ENCODE data around the gene IRF2BP2.
A peak's percentile ranks its signal among the peaks of the same experiment; 100 is the strongest.

Gene IRF2BP2

DNA sequence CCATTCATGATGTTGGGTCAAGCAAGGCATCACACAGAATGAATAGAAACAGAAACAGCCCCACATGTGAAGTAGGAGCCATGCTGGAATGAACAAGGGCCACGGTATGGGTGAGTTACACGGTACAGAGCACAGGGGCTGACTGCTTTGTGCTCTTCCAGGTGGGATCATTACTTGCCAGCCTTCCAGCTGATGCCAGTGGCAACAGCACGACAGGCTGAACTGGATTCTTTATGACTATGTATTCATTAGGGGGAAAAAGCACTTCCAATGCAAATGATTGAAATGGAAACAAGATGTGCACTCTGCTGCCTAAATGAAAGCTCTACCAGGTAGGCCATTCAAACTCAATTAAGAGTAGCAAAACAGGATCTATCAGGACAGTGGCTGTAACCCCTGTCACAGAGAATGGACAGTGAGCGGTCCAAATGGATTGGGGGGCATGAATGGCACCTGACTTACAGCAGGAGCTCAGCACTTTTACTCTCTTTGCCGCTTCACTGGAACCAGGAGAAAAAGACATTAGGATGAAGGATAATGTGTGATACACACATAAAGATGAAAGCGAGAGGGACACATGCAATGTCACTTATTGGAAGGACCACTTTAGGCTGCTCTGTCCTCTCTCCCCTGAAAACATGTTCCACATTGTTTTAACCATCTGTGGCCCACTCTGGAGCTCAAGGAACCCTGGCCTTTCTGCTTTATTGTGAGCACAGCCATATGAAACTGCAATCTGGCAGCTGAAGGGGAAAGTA lies 23.4 kb upstream of the IRF2BP2 start:
- no peak for DNase-seq

DNA sequence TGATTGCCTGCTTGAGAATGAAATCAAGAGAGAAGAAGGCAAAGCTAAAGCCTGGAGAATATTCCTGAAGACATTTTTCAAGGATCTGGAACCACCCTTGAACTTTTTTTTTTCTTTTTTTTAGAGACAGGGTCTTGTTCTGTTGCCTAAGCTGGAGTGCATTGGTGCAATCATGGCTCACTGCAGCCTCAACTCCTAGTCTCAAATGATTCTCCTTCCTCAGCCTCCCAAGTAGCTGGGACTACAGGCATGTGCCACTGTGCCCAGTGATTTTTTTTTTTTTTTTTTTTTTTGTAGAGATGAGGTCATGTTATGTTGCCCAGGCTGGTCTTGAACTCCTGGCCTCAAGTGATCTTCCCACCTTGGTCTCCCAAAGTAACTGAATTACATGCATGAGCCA lies 22.2 kb upstream of the IRF2BP2 start:
- DNase-seq = no peak

DNA sequence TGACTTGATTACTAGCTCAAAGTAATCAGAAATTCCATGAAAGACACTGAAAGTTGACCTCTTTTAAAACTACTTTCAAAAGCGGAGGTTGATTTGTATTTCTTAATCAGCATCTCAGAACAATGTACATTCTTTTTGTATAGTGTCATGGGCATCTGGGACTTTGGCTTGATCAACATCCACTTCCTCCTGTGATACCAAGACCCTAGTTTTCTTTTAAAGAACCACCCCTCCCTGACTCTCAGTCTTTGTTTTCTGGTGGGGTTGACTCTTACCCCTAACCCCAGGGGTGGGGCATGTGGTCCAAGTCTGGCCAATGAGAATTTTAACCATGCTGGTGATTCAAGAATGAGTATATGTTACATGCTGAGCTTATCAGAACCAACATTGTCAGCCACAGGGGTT lies 21.7 kb upstream of the IRF2BP2 start:
- DNase-seq = no peak

DNA sequence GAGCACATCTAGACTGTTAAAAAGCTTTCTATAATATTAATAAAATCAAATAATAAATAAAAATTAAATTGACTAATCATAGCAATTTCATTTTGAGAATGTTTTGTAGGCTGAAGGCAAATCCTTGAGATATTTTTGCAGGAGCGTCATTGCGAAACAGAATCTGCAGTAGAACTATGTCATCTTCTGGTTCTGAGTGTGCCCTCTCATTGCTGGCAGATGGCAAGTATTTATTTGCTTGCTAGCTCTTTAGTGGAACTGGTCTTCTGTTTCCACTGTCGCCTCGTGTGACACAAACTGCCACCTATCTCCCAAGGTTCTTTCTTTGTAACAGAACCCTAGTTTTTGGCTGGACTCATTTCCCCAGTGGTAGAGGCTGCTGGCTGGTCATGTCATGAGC lies 19.0 kb upstream of the IRF2BP2 start:
- no peak for DNase-seq

DNA sequence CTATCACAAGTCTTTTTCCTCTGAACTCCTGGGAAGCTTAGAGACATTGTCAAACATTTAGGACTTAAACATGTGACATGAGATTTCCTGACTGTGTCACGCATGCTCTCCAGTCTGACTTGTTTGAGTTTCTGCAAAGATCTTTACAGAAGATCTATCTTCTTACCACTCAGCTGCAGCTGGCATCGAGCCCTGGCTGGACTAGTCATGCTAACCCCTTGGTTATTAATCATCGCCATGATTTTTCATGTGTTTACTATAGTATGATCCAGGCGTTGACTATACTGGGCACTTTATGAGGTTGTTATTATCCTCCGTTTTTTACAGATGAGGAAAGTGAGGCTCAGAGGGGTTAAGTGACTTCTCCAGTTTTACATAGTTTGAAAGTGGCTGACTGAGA lies 18.1 kb upstream of the IRF2BP2 start:
- no peak for DNase-seq

DNA sequence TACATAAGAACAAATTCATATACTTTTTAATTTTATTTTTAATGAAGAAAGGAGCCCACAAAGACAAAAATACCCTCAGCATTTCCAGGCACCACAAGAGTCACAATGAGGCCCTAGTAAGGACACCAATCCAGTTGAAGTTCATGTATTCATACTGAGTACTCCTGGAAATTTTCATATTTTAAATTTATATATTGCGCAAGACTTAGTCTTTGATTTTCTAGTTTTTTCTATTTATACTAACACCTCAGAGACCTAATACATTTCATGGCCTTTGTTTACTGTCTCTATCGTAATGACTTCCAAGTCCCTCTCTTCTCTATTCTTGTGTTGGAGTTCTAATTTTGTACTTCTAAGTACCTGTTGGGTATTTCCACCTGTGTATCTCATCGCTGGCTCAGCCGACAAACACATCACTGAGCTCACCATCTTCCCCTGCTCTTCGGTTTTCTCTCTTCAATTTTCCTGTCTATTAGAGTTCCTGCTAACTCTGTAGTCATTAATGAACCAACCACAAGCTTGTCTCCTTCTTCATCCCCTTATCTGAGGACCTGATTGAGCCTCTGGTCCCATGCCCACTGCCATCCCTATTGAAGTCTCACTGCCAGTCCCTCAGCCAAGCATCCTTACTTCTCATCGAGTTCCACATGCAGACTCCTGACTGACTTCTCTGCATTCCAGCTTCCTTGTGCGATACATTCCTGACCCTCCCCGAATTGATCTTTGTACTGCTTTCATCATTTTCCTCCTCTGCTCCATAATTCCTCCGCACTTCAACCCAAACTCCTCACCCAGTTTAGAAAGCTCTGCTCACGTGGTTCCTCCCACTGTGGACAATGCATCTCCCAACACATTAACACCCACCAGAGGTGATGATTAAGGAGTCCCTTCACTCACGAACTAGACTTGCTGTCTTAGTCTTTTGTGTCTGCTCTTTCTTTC lies 17.3 kb upstream of the IRF2BP2 start:
- DNase-seq = no peak

DNA sequence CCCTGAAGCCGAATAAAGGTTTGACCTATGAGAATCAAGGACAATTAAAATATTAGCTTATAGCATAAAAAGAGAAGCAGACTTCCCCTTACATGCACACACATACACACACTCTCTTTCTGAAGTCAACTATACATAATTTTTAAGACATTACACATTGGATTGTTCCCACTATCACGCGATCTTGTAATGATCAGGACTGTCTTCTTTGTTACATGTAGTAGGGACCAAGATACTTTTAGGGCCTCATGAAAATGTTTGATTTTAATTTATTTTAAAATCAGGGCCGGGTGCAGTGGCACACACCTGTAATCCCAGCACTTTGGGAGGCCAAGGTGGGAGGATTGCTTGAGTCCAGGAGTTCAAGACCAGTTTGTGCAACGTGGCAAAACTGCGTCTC lies 16.4 kb upstream of the IRF2BP2 start:
- DNase-seq = no peak

DNA sequence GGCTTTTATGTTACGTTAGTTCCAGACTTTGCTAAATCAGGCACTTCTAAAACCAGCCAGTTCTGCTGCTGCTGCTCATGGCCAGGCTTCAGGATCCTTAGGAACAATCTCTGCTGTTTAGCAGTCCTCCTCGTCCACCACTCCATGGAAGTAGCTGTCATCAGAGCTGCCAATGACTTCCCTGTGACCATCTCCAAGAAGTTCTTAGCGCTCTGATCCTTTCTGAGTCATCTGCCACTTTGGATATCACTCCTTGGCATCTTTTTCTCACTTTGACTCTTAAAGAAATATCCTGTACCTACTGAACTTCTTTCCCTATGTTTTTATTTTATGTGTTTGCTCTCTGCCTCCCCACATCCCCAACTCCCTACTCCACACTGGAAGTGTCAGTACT lies 14.7 kb upstream of the IRF2BP2 start:
- DNase-seq = no peak

DNA sequence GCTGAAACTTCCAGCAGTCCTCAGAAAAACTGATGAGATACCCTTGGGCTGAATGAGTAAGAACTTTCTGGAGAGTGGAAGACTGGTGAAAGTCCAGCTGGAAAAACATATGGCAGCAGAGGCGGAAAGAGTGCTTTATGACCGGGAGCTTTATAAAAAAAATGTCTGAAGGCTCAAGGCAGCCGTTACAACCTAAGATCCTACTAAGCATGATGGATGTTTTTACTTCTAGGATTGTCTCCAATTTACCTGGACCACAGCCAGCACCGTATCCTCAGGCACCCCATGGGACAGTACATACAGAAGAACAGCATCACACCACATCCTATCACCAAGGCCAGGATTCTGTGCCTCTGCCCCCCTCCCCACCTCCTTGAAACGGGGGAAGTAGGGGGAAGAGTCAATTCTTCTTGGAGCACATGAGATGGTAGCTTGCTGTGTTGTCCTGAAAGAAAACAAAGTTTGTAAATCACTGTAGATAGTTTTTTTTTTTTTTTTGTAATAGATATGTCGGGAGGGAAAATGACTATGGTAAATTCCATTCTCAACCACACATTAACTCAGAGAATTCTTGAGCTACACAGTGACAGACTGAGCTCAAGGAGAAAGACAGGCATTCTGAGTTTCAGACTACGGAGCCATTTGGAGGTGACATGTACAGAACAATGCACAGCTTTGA lies 11.8 kb upstream of the IRF2BP2 start:
- no peak for DNase-seq

DNA sequence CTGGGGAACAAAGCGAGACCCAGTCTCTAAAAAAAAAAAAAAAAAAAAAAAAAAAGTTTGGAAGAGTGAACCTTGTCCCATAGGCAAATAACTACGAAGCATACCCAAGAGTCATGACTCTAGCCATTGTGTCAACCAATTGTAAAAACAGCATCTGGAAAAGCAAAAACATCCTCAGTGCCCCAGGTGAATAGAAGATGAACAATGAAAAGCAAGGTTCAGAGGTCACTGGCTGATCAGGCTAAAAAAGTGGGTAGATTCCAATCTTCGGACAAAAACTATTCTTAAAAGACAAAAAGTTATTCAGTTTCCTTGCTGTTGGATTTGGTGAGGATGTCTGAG lies 11.1 kb upstream of the IRF2BP2 start:
- no peak for DNase-seq

DNA sequence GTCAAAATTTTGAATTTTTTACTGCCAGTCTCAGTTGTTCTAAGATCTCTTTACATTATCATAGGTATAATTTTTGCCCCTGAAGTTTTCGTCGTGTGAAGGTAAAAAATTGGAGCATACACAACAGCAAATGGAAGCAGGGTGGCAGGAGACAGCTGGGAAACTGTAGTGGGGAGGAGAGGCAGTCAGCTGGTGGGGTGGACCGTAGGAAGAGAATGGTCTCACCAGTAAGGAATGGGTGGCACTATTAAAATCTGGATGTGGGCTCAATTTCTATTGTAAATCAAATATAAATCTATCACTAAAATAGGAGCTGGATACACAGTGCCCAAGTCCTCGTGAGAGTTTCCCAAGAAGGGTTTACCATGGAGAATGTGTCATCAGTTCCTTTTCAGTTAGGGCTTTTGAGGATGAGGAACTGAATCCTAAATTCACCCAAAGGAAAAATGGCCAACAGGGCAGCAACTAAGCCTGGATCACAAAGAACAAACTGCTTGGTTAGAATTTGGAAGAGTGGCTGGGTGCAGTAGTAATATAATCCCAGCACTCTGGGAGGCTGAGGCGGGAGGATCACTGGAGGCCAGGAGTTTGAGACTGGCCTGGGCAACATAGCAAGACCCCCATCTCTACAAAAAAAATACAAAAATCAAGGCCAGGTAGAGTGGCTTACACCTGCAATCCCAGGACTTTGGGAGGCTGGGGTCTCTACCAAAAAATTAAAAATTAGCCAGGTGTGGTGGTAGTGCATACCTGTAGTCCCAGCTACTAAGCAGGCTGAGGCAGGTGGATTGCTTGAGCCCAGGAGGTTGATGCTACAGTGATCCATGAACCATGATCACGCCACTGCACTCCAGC lies 10.5 kb upstream of the IRF2BP2 start:
- peak; percentile 66 for DNase-seq

DNA sequence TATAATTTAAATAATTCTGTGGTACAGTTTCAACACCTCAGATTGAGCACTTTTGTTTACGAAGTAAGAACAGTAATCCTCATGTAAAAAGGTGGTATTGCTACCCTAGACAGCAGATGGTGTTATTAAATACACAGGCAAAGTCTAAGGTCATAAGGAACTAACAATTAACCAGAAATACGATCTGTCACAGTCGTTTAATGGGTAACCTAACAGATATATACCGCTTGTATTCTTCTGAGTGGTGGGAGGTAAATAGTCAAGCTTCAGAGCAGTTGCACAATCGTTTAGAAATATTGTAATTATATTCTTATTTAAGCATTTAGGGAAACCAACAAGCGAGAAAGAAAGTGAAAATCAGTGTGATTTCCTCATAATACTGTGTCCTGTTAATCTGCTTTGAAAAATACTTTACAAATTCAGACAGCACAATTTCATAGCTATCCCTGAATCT lies 9.8 kb upstream of the IRF2BP2 start:
- peak; percentile 76 for DNase-seq

DNA sequence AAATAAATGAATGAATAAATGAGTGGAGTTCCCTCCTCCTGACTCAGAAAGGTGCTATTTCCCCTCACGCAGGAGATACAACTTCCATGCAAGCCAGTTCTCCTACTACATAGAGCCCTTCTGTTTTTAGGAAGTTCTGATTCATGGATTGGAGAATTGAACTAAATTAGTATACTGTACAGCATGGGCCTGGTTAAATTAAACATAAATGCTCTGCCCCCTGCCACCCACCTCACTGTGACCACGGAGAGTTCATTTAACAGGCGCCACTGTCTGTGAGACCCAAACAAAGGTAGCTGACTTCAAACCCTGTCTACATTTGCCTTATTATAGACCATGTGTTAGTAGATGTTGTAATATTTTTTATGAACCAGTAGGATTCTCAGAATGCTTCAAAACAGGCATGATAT lies 9.1 kb upstream of the IRF2BP2 start:
- DNase-seq = no peak

DNA sequence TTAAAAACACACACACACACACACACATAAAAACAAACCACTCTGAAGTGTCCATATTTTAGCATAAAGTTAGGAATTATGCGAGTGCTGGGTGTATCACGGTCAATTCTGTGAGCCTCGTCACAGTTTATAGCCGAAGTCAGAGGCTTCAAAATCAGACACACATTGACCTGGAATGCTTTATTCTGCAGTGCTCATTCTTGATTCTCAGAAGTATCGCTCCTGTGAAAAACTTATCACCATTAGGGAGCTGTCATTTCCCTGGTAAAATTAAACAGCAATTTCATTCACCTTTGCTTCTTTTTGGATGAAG lies 8.7 kb upstream of the IRF2BP2 start:
- DNase-seq = no peak

DNA sequence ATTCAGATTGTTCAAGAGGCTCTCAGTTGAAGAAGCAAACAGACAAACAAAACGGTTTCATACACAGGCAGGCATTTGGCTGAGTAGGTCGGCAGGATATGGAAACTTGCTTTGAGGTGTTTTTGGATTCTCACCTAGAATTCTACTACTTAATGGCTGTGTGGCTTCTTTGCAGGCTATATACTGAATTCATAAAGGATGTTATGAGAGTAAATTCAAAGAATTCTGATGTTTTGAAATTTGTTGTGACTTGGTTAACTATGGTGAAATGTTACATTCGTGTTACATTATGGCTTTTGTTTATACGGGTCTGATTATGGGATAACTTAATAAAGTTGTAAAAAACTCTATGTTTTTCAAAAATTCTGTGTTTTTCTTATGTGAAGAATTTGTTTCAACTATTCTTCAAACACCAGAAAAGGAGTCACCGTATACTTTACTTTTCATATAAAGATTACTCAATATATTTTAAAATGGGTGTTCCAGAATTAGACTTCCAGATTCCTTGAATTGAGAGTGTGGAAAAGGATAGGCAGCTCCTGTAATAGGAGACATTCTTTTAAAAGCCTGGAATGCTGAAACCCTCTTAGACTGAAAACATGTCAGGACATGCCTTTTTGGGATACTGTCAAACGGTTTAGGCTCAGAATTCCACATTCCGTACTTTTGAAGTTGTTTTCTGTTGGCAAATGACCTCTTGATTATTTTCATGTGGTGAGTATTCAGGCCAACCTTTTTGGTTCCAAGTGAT lies 8.2 kb upstream of the IRF2BP2 start:
- no peak for DNase-seq

DNA sequence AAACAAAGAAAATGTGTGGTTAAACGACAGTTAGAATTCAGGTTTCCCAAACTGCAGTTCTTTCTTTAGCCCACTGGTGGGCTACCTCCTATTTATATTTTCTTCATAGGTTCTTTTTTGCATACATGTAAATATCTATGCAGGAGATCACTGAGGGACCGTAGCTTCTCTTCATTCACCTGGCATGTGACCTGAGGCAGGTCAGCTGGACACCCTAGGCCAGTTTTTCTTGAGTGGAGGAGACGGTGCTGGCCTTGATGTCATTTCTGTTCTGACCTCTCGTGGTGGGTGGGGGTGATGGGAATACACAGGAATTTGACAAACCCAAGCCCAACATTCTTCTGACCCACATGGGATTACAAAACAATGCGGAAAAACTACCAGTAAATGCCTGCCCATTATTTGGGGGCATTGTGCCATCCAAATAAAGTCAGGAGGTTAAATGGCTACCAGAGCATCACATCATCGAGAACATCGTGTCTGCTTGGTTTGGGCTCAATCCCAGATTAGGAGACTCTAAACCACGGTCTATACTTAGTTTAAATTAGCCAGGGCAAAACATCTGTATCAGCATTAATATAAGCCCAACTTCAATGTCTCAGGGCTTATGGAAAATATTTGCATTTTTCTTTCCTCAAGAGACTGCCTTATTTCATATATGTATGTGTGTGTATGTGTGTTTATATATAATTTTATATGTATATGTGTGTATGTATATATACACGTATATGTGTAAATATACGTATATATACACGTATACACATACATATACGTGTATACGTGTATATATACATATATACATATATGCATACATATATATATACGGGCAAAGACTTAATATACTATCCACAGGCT lies 7.4 kb upstream of the IRF2BP2 start:
- no peak for DNase-seq

DNA sequence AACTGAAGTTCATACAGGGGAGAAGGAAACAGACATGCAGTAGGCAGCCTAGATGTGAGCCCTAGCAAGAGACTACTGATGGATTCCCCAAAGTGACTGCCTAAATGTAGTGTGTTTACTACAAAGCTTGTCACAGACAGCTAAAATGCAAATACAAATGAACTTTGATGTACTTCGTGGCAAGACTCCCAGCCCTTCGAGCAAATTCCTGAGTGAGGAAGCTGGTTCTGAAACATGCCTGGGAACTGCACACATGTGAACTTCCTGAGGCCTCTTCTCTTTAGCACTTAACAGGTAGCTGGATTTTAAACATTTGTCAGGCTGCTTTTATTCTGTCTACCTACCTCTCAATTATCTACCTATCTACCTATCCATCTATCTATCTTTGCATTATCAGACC lies 6.7 kb upstream of the IRF2BP2 start:
- no peak for DNase-seq

DNA sequence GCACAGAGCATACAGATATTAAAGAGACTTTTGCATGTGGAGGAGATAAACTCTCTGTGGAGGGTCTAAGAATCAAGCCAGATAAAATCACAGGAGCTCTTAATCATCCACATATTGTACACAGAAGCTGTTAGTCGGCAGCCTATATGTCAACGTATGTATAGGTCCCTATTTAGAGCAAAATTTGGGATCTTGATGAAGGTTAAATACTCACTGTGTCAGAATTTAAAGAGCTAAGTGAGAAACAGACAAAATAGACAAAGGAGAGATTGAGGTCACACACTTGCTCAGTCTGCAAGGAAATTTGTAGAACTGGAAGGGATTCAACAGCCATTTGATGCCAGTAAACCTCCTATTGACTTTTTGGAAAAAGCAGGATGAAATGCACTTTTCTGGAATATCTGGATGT lies 4.1 kb upstream of the IRF2BP2 start:
- no peak for DNase-seq

DNA sequence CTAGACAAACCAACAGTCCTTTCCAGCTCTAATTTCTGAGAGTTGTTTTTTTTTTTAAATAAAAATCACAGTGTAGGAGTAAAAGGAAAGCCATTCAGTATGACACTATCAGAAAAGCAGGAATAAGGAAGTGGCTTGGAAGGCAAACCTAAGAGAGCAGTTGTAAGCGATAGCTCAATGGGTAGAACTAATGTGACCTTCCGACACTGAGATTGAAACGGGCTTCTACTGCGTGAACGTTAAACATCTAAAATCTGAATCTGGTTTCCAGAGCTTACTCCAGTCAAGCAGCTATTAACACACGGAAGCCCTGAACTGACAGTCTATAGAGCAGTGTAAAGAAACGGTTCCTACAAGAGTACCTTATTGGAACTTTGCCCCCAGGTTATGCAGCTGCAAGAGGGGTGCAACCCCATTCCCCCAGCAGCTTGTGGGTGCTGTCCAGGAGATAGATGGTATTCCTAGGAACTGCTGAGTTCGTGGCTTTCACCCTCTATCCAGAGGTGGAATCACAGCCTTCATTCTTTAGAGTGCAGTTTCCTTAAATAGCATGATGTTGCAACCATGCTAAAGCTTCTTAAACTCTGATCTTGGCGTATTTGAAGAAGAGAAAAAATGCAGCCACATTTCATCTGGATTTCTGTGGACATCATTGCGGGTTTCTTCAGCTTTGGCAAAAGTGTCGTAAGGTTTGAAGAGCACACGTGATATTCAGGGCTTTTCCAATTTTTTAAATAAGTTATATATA lies 3.3 kb upstream of the IRF2BP2 start:
- DNase-seq = peak; percentile 67

DNA sequence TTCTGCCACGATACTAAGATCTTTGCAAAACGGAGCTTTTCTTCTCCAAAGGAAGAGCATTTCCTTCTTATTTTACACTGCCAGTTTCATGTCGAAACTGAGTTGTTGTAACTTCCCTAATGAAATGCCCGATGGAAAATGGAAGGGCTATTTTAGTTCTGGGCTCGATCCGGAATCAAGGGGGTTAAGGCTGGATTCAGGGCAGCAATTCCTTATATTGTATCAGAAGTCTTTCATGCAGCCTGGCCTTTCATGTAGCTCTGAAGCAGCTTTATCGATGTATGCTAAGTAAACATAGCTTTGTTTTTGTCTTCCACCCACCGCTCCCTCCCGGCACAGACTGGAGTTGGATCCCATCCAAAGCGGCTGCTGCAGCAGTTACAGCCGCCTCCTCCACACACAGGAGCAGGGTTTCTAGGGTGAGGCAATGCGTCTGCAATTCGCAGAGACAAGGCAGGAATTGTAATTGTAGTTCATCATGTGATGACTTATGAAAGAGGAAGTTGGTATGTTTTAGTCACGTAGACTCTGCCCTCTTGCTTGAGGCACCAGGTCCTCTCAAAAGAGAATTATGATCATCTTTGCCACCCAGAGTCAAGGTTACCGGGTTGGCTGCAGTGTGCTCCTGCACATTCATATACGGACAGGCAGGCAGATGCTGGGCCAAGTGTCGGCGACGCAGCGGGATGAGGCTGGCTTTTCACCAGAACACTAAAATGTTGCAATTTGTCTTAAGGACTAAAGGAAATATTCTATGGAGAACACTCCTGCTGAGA lies 2.6 kb upstream of the IRF2BP2 start:
- DNase-seq = peak; percentile 97

Measured in NCI-H1092 (cell line).